HepG2 (cell line): ENCODE measurements around the gene TSACC. TPM values are rescaled to one million over a fixed set of nuclear protein-coding genes. Genes with fewer than 3 reads are reported as not detected.

ENCODE experiments used
- ARID2 ChIP-seq: sonication (generic); formaldehyde crosslinking; IDR thresholded peaks from 2 replicates; pipeline ENCODE4 v1.8.1; 2022; ENCODE audit warnings: mild to moderate bottlenecking, missing genetic modification reagents, borderline replicate concordance
- KAT2B ChIP-seq: fragments of 150-350 bp; IDR thresholded peaks from 2 replicates; pipeline ENCODE4 v1.6.1; 2014; ENCODE audit warnings: low read depth, low read length, borderline replicate concordance
- MAZ ChIP-seq, 2 experiments: sonication (generic) in 1 of 2; formaldehyde crosslinking in 1 of 2; IDR thresholded peaks; 2 replicates each; pipeline versions ENCODE4 v1.5.0 to v1.6.1; 2012 to 2020; ENCODE audit warnings: low read depth in 2 of 2, mild to moderate bottlenecking in 2 of 2, borderline replicate concordance in 1 of 2, improper control_type of control experiment in 1 of 2, low read length in 1 of 2, missing genetic modification reagents in 1 of 2, moderate library complexity in 1 of 2
- MED8 ChIP-seq: sonication (generic); formaldehyde crosslinking; IDR thresholded peaks from 2 replicates; pipeline ENCODE4 v1.8.1; 2023; ENCODE audit warnings: mild to moderate bottlenecking, missing genetic modification reagents; ENCODE audit not compliant: insufficient replicate concordance
- SKI ChIP-seq: fragments of 450-650 bp; IDR thresholded peaks from one replicate; pipeline ENCODE4 v1.6.1; 2018; ENCODE audit warnings: mild to moderate bottlenecking; ENCODE audit not compliant: partially characterized antibody
- SRY ChIP-seq: sonication (generic); formaldehyde crosslinking; IDR thresholded peaks from 2 replicates; pipeline ENCODE4 v1.8.0; 2022; ENCODE audit warnings: mild to moderate bottlenecking, missing genetic modification reagents
- TBX2 ChIP-seq: sonication (generic); formaldehyde crosslinking; IDR thresholded peaks from 2 replicates; pipeline ENCODE4 v1.5.0; 2020; ENCODE audit warnings: missing genetic modification reagents, mild to moderate bottlenecking, borderline replicate concordance
- TRAFD1 ChIP-seq: sonication (generic); formaldehyde crosslinking; IDR thresholded peaks from 2 replicates; pipeline ENCODE4 v1.5.1; 2020; ENCODE audit warnings: missing genetic modification reagents, mild to moderate bottlenecking, borderline replicate concordance
- ZFP82 ChIP-seq: sonication (generic); formaldehyde crosslinking; IDR thresholded peaks from 2 replicates; pipeline ENCODE4 v1.5.1; 2020; ENCODE audit warnings: mild to moderate bottlenecking, missing genetic modification reagents, borderline replicate concordance
- ZNF446 ChIP-seq: sonication (generic); formaldehyde crosslinking; IDR thresholded peaks from 2 replicates; pipeline ENCODE4 v1.5.0; 2020; ENCODE audit warnings: mild to moderate bottlenecking, missing genetic modification reagents
- ZNF496 ChIP-seq: sonication (generic); formaldehyde crosslinking; IDR thresholded peaks from 2 replicates; pipeline ENCODE4 v1.8.1; 2023; ENCODE audit warnings: mild to moderate bottlenecking, moderate library complexity, missing genetic modification reagents; ENCODE audit not compliant: insufficient replicate concordance
- polyA plus RNA-seq, 8 experiments: library from polyadenylated mRNA; depleted of rRNA in 3 of 8; stranded (reverse) in 7 of 8; unstranded in 1 of 8; fragments of >200 nt; fragmentation: Illumina TruSeq in 4 of 8; extraction: Trizol in 4 of 8; gene quantifications; 2 replicates each; pipeline versions ENCODE4 v1.2.1 to v1.2.3, GENCODE V29; 2011 to 2016; ENCODE audit warnings: low read depth in 4 of 8, missing spikeins in 1 of 8, mixed read lengths in 1 of 8; ENCODE audit not compliant: insufficient read depth in 1 of 8
- total RNA-seq, 5 experiments: library from RNA; depleted of rRNA; stranded (reverse); fragments of >200 nt; fragmentation: Illumina TruSeq; extraction: Trizol; gene quantifications; 2 replicates each; pipeline ENCODE4 v1.2.3, GENCODE V29; 2016; ENCODE audit warnings: low read depth in 1 of 5
- TF ChIP-seq, protein P1 (sequence below): sonication (generic); formaldehyde crosslinking; IDR thresholded peaks from 2 replicates; pipeline ENCODE4 v1.4.0; 2020; ENCODE audit warnings: missing genetic modification reagents
- TF ChIP-seq, protein P2 (sequence below): sonication (generic); formaldehyde crosslinking; IDR thresholded peaks from 2 replicates; pipeline ENCODE4 v1.4.0; 2020; ENCODE audit warnings: mild to moderate bottlenecking, missing genetic modification reagents

The TSACC gene
- total and polyA plus RNA-seq, 2 of the 13 experiments (the other 11 are each of a cell fraction or from before 2014, with no cell fraction given), result 1.5 to 2.6 TPM

- no peak for TF ChIP-seq MED8 (CRISPR knock-in tag)
- no peak for TF ChIP-seq TBX2
- no peak for TF ChIP-seq TRAFD1
- TF ChIP-seq KAT2B, result no peak
- TF ChIP-seq, protein P1, sequence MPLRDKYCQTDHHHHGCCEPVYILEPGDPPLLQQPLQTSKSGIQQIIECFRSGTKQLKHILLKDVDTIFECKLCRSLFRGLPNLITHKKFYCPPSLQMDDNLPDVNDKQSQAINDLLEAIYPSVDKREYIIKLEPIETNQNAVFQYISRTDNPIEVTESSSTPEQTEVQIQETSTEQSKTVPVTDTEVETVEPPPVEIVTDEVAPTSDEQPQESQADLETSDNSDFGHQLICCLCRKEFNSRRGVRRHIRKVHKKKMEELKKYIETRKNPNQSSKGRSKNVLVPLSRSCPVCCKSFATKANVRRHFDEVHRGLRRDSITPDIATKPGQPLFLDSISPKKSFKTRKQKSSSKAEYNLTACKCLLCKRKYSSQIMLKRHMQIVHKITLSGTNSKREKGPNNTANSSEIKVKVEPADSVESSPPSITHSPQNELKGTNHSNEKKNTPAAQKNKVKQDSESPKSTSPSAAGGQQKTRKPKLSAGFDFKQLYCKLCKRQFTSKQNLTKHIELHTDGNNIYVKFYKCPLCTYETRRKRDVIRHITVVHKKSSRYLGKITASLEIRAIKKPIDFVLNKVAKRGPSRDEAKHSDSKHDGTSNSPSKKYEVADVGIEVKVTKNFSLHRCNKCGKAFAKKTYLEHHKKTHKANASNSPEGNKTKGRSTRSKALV (CRISPR knock-in tag), result no peak
- peak; percentile 60; the same call in 1 of the 2 replicates for TF ChIP-seq ZFP82 (CRISPR knock-in tag)
- peak; percentile 69; the same call in 1 of the 2 replicates for TF ChIP-seq ZNF446 (CRISPR knock-in tag)
- TF ChIP-seq SKI, result no peak
- 0 out of 2 replicates have a peak, but pooled peaks have one; percentile 0 for TF ChIP-seq SRY
- TF ChIP-seq ARID2 (CRISPR knock-in tag), result no peak
- 0 out of 2 replicates have a peak, but pooled peaks have one; percentile 1 for TF ChIP-seq MAZ (IDR thresholded peaks at IDR 0.05; ENCODE audit: borderline replicate concordance, low read depth, low read length)
- TF ChIP-seq MAZ (CRISPR knock-in tag; IDR thresholded peaks at IDR 0.05; ENCODE audit: low read depth), result no peak
- no peak for TF ChIP-seq ZNF496 (CRISPR knock-in tag)
- TF ChIP-seq, protein P2, sequence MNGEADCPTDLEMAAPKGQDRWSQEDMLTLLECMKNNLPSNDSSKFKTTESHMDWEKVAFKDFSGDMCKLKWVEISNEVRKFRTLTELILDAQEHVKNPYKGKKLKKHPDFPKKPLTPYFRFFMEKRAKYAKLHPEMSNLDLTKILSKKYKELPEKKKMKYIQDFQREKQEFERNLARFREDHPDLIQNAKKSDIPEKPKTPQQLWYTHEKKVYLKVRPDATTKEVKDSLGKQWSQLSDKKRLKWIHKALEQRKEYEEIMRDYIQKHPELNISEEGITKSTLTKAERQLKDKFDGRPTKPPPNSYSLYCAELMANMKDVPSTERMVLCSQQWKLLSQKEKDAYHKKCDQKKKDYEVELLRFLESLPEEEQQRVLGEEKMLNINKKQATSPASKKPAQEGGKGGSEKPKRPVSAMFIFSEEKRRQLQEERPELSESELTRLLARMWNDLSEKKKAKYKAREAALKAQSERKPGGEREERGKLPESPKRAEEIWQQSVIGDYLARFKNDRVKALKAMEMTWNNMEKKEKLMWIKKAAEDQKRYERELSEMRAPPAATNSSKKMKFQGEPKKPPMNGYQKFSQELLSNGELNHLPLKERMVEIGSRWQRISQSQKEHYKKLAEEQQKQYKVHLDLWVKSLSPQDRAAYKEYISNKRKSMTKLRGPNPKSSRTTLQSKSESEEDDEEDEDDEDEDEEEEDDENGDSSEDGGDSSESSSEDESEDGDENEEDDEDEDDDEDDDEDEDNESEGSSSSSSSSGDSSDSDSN (CRISPR knock-in tag), result 0 out of 2 replicates have a peak, but pooled peaks have one; percentile 32
- TF ChIP-seq, all 625 proteins: peak for 18
Observed at GRCh38 chr1:156337888-156338179, 492 bp upstream of the TSACC start (continued).
